Upper lobe of right lung (tissue), 1 donor: ENCODE measurements around the gene C17orf58. TPM values are rescaled to one million over a fixed set of nuclear protein-coding genes. Genes with fewer than 3 reads are reported as not detected.

Source experiments
- ATAC-seq: fragments of 200-7000 bp; cut with Tn5 transposase; one replicate; pipeline ENCODE4 v1.9.1; 2020; ENCODE audit warnings: mild to moderate bottlenecking, moderate library complexity
- DNase-seq: peaks from one replicate; pipeline ENCODE4 v3.0.0-alpha.2; 2020
- H3K27ac ChIP-seq: fragments of 200-600 bp; one replicate; pipeline ENCODE4 v1.8.0; 2022
- H3K27me3 ChIP-seq: fragments of 200-600 bp; one replicate; pipeline ENCODE4 v1.8.0; 2022; ENCODE audit warnings: mild to moderate bottlenecking
- H3K36me3 ChIP-seq: fragments of 200-600 bp; one replicate; pipeline ENCODE4 v1.8.0; 2022
- H3K4me1 ChIP-seq: fragments of 200-600 bp; one replicate; pipeline ENCODE4 v1.8.0; 2022
- H3K4me3 ChIP-seq: fragments of 200-600 bp; one replicate; pipeline ENCODE4 v1.8.0; 2022; ENCODE audit warnings: mild to moderate bottlenecking
- H3K9me3 ChIP-seq: fragments of 200-600 bp; one replicate; pipeline ENCODE4 v1.8.0; 2022
- CTCF ChIP-seq: fragments of 200-600 bp; IDR thresholded peaks from one replicate; pipeline ENCODE4 v1.8.0; 2022; ENCODE audit warnings: antibody characterized with exemption
- intact Hi-C: fragments of 100-400 bp; cut with DNase I; formaldehyde crosslinking; loops from one replicate; pipeline ENCODE4 v1.11.0; 2022
- total RNA-seq: library from RNA; stranded (reverse); fragmentation: NEBNext Ultra II Directional; extraction: Animal tissue kit (Norgen Biotek cat#: 25700); gene quantifications from one replicate; pipeline ENCODE4 v1.2.1, GENCODE V29; 2021
- donor health status: DM: no; HTN: yes; CAD: no; lungs with severe emphysema.

Gene C17orf58
- total RNA-seq, 1 donor from 2014 or later: 5.3 TPM

- no peak for TF ChIP-seq CTCF
- DNase-seq: no peak
- peak overlapping the region; percentile 61 for H3K4me3 ChIP-seq
- H3K36me3 ChIP-seq: no peaks in the 10 kb centered on the region
- H3K9me3 ChIP-seq: no peaks in the 10 kb centered on the region
- H3K27ac ChIP-seq: peak overlapping the region; percentile 40
- peaks cover 16% of the 10 kb centered on the region for H3K4me1 ChIP-seq
- H3K27me3 ChIP-seq: no peaks in the 10 kb centered on the region
- ATAC-seq: no peak
- intact Hi-C loops: no loop called here
These were observed 552 bp downstream of the C17orf58 start for GRCh38 chr17:67995570-67996263.

DNA sequence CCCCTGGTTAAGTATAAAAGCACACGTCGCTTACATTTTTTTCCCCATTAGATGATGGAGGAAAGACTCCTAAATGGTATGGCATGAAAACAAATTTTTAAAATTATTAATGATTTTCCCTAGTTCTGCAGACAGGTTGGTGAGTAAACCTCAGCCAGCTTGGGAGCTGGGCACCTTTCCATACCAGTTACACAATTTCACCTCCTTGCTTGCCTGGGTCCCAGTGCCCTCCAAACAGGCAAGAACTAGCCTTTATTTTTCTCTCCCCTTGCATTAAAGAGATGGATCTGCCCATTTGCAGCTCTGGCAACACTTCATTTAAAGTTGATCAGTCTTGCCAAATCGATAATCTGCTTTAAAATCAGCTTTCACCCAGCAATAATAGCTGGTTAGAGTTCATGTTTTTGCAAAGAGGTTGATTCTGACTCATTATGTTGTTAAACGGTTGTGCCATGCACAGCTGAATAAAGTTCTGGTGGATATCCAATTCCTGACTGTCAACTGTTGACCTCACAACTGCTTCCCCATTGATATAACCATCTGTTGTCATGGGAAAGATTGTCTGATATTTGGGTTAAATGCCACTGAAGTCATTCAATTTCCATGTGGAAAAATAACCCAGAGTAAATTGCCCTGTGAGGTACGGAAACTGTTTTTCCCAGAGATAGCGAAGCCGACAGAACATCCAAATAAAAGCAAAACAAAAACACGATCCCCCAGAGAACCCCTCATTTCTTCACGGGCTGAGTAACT, 1.3 kb downstream of the C17orf58 start:
- peaks cover 16% of the 10 kb centered on the region for H3K4me1 ChIP-seq
- H3K4me3 ChIP-seq: peak overlapping the region; percentile 61
- ATAC-seq (no peak), DNase-seq (no peak)
- intact Hi-C loops: no loop called here
- no peaks in the 10 kb centered on the region for H3K36me3 ChIP-seq
- H3K27ac ChIP-seq: peak overlapping the region; percentile 40
- no peaks in the 10 kb centered on the region for H3K27me3 ChIP-seq
- no peaks in the 10 kb centered on the region for H3K9me3 ChIP-seq
- TF ChIP-seq CTCF: no peak

- H3K27me3 ChIP-seq: no peaks in the 10 kb centered on the region
- no peak for TF ChIP-seq CTCF
- no peak for DNase-seq
- intact Hi-C loops: no loop called here
- H3K9me3 ChIP-seq: no peaks in the 10 kb centered on the region
- peak overlapping the region; percentile 86 for H3K27ac ChIP-seq
- ATAC-seq: peak; percentile 2
- no peaks in the 10 kb centered on the region for H3K36me3 ChIP-seq
- H3K4me3 ChIP-seq: peak overlapping the region; percentile 67
- peaks cover 16% of the 10 kb centered on the region for H3K4me1 ChIP-seq
These were observed 2.3 kb downstream of the C17orf58 start for GRCh38 chr17:67993998-67994361.

- H3K27ac ChIP-seq: peak overlapping the region; percentile 90
- peak; percentile 94 for DNase-seq
- TF ChIP-seq CTCF: no peak
- H3K4me3 ChIP-seq: peak overlapping the region; percentile 72
- H3K9me3 ChIP-seq: no peaks in the 10 kb centered on the region
- peaks cover 16% of the 10 kb centered on the region for H3K4me1 ChIP-seq
- H3K27me3 ChIP-seq: no peaks in the 10 kb centered on the region
- peak; percentile 90 for ATAC-seq
- intact Hi-C loops: no loop called here
- no peaks in the 10 kb centered on the region for H3K36me3 ChIP-seq
These were observed 2.9 kb downstream of the C17orf58 start for GRCh38 chr17:67993153-67993997.

DNA sequence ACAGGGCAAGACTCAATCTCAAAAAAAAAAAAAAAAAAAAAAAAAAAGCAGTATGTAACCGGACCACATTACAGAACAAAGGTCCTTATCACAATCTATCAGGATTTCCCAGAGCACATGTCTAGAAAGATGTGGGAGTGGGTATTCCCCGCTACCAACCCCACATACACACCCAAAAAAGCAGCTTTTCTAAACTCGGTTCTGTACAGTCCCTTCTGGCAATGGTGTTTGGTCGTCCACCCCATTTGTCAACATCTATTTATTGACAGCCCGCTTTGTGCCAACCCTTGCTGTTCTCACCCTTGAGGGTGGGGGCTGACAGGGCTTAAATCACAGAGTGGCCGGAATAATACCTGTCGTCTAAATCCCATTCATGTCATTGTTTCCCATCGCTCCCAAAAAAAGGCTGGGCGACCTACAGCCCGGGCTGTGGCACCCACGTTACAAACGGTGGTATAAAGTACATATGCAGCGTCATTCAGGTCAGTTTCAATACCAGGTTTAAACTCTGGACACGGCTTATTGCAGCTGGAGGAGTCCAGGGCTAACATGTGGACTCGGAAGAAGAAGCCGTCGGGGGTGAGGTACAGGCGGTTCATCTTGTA, 3.6 kb downstream of the C17orf58 start:
- ATAC-seq (no peak), DNase-seq (no peak)
- Histone ChIP-seq H3K27me3 (no peaks in the 10 kb centered on the region), H3K36me3 (no peaks in the 10 kb centered on the region), H3K9me3 (no peaks in the 10 kb centered on the region), H3K27ac (peak overlapping the region; percentile 90), H3K4me3 (peak overlapping the region; percentile 72), H3K4me1 (peaks cover 16% of the 10 kb centered on the region)
- intact Hi-C loops: no loop called here
- no peak for TF ChIP-seq CTCF
